Ishikawa (cell line): ENCODE measurements around the gene UNC5C.

Experiments used
- CEBPB ChIP-seq: IDR thresholded peaks from 2 replicates; pipeline ENCODE4 v1.6.1; 2012
- CREB1 ChIP-seq: IDR thresholded peaks from 2 replicates; pipeline ENCODE4 v1.6.1; 2012; ENCODE audit warnings: low read depth
- EGR1 ChIP-seq: IDR thresholded peaks from 2 replicates; pipeline ENCODE4 v1.6.1; 2012
- EP300 ChIP-seq: IDR thresholded peaks from 2 replicates; pipeline ENCODE4 v1.6.1; 2012; ENCODE audit warnings: borderline replicate concordance
- FOXM1 ChIP-seq: IDR thresholded peaks from 2 replicates; pipeline ENCODE4 v1.6.1; 2012; ENCODE audit warnings: low read depth, borderline replicate concordance
- NFIC ChIP-seq: IDR thresholded peaks from 2 replicates; pipeline ENCODE4 v1.6.1; 2012
- RAD21 ChIP-seq: IDR thresholded peaks from 2 replicates; pipeline ENCODE4 v1.6.1; 2012; ENCODE audit warnings: low read depth
- TAF1 ChIP-seq: IDR thresholded peaks from 2 replicates; pipeline ENCODE4 v1.6.1; 2012; ENCODE audit warnings: low read depth, mild to moderate bottlenecking
- TCF12 ChIP-seq: IDR thresholded peaks from 2 replicates; pipeline ENCODE4 v1.6.1; 2012; ENCODE audit warnings: low read depth
- TEAD4 ChIP-seq: IDR thresholded peaks from 2 replicates; pipeline ENCODE4 v1.6.1; 2012
- YY1 ChIP-seq: IDR thresholded peaks from 2 replicates; pipeline ENCODE4 v1.6.1; 2012; ENCODE audit warnings: low read depth
- ZBTB7A ChIP-seq: IDR thresholded peaks from 2 replicates; pipeline ENCODE4 v1.6.1; 2012; ENCODE audit warnings: low read depth
- TF ChIP-seq, protein P1 (sequence below): IDR thresholded peaks from 2 replicates; pipeline ENCODE4 v1.6.1; 2012
- TF ChIP-seq, protein P2 (sequence below): IDR thresholded peaks from 2 replicates; pipeline ENCODE4 v1.6.1; 2012; ENCODE audit warnings: low read depth, mild to moderate bottlenecking
- TF ChIP-seq, protein P3 (sequence below): IDR thresholded peaks from 2 replicates; pipeline ENCODE4 v1.6.1; 2012

The UNC5C gene

DNA sequence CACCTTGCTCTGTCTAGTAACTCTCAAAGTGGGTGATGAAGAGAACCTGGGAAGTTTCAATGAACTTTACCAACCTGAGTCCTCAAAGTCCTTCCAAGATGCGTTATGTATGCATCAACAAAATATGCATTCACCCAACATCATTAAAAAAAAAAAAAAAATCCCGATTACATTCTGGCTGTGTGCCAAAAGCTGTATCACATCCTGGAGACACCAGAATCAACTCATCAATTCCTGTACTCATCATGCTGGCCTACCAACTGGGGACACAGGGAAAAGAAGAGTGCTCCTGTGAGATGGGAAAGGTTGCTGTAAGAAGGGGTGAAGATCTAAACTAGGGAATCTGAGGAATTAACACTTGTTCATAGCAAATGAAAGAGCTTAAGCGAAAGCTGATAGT lies 16.5 kb downstream of the UNC5C start:
- TF ChIP-seq NFIC (peak; percentile 60), CEBPB (no peak), ZBTB7A (no peak), TCF12 (no peak)

DNA sequence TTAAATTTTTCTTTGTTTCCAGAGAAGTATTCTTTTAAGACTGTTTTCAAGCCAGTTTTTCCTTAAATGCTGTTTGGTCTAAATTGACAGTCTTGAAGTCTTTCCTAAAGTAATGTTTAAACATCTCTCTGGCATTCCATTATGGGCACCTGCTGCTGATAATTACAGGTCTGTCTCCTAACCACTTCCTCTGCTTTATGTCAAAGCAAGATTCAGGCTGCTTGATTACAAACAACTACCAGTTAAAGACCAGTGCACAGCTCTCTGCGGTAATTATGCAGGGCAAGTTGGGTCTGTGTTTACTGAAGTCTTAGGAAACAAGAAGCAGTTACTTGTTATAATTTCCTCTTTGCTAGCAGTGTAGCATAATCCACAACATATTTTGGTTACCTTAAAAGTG lies 17.6 kb downstream of the UNC5C start:
- TF ChIP-seq FOXM1 = no peak
- TF ChIP-seq TEAD4 = peak; percentile 80
- TF ChIP-seq RAD21 = no peak
- TF ChIP-seq EP300 = peak; percentile 62; the same call in 1 of the 2 replicates
- TF ChIP-seq TCF12 = peak; percentile 65; the same call in 1 of the 2 replicates

DNA sequence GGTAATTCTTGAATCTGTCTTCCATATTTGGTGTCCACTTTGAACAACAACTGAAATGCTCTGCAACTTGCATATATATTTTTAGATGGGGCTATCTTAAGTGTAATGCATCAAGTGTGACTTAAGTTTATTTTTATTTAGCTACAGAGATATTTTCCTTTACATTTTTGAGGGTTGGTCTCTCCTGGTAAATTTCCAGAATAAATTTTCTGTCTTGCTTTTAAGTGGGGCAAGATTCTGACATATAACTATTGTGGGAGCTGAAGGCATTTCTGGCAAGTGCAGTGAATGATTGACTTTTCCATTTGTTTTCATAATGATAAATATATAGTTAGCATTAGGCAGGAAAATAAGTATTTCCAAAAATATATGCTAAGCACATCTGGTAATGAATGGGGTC lies 18.8 kb downstream of the UNC5C start:
- TF ChIP-seq, protein P1, sequence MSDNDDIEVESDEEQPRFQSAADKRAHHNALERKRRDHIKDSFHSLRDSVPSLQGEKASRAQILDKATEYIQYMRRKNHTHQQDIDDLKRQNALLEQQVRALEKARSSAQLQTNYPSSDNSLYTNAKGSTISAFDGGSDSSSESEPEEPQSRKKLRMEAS = no peak
- no peak for TF ChIP-seq CEBPB
- TF ChIP-seq ZBTB7A = no peak
- TF ChIP-seq EGR1 = no peak
- TF ChIP-seq, protein P2, sequence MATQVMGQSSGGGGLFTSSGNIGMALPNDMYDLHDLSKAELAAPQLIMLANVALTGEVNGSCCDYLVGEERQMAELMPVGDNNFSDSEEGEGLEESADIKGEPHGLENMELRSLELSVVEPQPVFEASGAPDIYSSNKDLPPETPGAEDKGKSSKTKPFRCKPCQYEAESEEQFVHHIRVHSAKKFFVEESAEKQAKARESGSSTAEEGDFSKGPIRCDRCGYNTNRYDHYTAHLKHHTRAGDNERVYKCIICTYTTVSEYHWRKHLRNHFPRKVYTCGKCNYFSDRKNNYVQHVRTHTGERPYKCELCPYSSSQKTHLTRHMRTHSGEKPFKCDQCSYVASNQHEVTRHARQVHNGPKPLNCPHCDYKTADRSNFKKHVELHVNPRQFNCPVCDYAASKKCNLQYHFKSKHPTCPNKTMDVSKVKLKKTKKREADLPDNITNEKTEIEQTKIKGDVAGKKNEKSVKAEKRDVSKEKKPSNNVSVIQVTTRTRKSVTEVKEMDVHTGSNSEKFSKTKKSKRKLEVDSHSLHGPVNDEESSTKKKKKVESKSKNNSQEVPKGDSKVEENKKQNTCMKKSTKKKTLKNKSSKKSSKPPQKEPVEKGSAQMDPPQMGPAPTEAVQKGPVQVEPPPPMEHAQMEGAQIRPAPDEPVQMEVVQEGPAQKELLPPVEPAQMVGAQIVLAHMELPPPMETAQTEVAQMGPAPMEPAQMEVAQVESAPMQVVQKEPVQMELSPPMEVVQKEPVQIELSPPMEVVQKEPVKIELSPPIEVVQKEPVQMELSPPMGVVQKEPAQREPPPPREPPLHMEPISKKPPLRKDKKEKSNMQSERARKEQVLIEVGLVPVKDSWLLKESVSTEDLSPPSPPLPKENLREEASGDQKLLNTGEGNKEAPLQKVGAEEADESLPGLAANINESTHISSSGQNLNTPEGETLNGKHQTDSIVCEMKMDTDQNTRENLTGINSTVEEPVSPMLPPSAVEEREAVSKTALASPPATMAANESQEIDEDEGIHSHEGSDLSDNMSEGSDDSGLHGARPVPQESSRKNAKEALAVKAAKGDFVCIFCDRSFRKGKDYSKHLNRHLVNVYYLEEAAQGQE = no peak
- no peak for TF ChIP-seq CREB1
- no peak for TF ChIP-seq RAD21
- TF ChIP-seq EP300 = no peak
- TF ChIP-seq YY1 = no peak
- TF ChIP-seq, protein P3, sequence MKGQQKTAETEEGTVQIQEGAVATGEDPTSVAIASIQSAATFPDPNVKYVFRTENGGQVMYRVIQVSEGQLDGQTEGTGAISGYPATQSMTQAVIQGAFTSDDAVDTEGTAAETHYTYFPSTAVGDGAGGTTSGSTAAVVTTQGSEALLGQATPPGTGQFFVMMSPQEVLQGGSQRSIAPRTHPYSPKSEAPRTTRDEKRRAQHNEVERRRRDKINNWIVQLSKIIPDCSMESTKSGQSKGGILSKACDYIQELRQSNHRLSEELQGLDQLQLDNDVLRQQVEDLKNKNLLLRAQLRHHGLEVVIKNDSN = no peak
- TF ChIP-seq NFIC = no peak
- TF ChIP-seq FOXM1 = no peak
- TF ChIP-seq TCF12 = no peak
- no peak for TF ChIP-seq TEAD4
- no peak for TF ChIP-seq TAF1

DNA sequence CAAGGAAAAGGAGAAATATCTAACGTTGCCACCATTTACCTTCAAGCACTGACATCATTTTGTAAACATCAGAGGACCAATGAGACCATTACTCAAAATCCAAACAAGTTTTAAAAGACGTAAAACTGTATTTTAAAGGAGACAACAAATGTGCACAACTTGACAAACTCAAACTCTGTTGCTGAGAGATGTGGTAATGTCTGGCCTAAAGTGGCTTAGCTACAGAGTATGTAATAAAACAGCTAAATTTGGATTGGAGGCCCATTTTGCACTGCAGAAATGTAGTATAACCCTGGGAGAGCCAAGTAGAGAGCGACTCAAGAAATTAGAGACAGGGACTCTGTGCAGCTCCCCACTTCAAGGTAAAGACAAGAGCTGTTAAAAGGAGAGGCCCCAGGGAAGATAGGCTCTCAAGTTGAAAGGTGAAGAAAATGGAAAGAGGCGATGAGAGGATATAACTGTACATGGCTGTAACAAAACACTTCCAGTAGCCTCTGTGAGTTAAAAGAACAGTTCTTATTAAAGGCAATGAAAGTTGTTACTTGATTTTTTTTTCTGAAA lies 20.3 kb downstream of the UNC5C start:
- TF ChIP-seq TCF12 (no peak), FOXM1 (no peak)

DNA sequence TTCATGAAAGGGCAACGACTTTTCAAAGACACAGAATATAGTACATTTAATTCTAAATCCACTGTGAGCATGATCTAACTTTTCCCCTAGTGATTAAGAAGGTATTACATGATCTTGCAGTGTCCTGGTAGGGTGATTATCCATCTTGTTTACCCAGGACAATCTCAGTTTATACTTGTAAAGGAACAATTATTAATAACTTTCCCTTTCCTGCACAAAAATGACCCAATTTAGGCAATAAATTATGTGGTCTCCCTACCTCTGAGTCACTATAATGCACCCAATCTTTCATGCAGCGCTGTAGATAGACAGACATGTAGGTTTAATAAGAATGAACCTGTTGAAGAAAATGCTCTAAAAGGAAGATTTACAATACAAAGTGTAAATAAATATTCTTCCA lies 22.7 kb downstream of the UNC5C start:
- TF ChIP-seq EGR1 = no peak
- TF ChIP-seq, protein P3 = no peak
- TF ChIP-seq, protein P1 = no peak
- no peak for TF ChIP-seq FOXM1
- no peak for TF ChIP-seq TEAD4
- no peak for TF ChIP-seq TAF1
- no peak for TF ChIP-seq EP300

DNA sequence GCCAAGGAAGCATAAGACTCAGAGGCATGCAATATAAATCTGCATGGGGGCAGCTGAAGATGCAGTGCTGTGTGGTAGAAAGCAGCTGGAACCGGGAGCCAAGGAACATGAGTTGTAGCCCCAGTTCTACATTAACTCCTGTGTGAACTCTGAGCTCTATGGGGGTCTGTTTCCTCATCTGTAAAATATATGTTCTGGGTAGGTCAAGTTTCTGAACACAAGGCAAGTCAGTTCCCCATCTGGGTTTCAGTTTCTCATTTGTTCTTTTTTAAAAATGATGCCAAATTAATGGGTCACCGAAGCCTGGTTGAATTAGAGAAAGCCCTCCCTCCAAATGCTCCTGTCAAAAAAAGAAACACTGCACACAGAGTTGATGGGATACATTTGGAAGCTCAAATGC lies 24.0 kb downstream of the UNC5C start:
- TF ChIP-seq EGR1 = no peak
- TF ChIP-seq RAD21 = no peak
- TF ChIP-seq, protein P3 = no peak
- no peak for TF ChIP-seq TEAD4
- no peak for TF ChIP-seq YY1
- TF ChIP-seq CREB1 = no peak

DNA sequence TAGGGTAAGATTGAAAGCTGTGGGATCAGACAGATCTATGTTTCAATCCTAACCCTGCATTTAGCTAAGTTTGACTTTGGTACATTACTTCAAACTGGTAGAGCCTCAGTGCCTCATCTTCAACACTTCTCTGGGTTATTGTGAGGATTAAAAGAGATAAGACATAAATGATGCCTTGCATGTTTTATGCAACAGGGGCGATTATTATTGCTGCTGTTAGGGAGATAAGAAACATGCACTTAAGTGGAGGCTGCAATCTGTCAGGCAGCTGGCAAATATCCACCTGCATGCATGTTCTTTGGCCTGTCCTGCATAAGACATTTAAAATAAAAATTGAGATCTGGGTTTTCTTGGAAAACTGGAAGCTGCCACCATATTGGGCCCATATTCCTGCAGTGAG lies 24.6 kb downstream of the UNC5C start:
- TF ChIP-seq, protein P3 = no peak
- no peak for TF ChIP-seq RAD21
- TF ChIP-seq FOXM1 = no peak
- no peak for TF ChIP-seq EGR1
- TF ChIP-seq TCF12 = no peak
- no peak for TF ChIP-seq NFIC
- TF ChIP-seq CEBPB = no peak
- no peak for TF ChIP-seq YY1
- no peak for TF ChIP-seq EP300
- no peak for TF ChIP-seq CREB1
- TF ChIP-seq, protein P2 = no peak
- TF ChIP-seq TEAD4 = no peak
- TF ChIP-seq ZBTB7A = no peak
- TF ChIP-seq, protein P1 = no peak
- TF ChIP-seq TAF1 = no peak
